Upper lobe of left lung (tissue), 4 donors: Measurements from ENCODE around the gene LACTBL1.

Experiments
- POLR2AphosphoS5 ChIP-seq, 2 donors: sonication (generic); formaldehyde crosslinking; IDR thresholded peaks; one replicate each; pipeline ENCODE4 v1.5.1; 2017; ENCODE audit warnings: antibody characterized with exemption in 2 of 2
- TF ChIP-seq, protein P1 (sequence below), 6 experiments: fragments of 450-650 bp in 4 of 6; fragments of 200-600 bp in 2 of 6; sonication (generic) in 2 of 6; IDR thresholded peaks; one replicate each; pipeline ENCODE4 v1.5.1; 2016 to 2019; ENCODE audit warnings: antibody characterized with exemption in 6 of 6

DNA sequence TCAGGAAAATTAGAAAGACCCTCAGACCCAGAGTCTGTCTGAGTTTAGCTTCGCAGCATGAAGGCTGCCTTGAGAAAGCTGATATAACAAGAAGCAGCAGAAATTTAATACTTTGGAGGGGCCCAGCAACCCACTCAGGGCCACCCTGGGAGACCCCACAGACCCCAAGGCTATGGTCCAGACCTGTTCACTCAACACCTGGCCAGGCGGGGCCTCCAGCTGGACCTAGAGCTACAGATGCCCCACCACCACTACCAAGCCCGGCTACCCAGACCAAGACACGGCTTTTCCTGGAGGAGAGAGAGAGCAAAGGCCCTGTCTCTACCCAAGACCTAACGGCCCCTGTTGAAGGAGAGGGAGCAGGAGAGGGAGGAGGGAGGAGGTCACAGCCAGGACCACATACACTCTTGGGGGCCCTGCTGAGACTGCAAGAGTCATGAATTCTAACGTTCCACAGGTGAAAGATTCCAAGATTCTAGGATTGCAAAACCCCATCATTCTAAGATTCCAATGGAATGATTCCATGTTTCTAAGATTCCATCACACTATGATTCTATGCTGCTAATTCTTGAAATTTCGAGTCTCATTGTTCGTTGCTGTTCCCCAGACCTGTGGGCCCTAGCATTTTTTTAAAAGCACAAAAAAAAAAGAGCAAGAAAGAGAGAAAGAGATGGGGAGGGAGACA lies 53.2 kb downstream of the LACTBL1 start:
- TF ChIP-seq, protein P1, sequence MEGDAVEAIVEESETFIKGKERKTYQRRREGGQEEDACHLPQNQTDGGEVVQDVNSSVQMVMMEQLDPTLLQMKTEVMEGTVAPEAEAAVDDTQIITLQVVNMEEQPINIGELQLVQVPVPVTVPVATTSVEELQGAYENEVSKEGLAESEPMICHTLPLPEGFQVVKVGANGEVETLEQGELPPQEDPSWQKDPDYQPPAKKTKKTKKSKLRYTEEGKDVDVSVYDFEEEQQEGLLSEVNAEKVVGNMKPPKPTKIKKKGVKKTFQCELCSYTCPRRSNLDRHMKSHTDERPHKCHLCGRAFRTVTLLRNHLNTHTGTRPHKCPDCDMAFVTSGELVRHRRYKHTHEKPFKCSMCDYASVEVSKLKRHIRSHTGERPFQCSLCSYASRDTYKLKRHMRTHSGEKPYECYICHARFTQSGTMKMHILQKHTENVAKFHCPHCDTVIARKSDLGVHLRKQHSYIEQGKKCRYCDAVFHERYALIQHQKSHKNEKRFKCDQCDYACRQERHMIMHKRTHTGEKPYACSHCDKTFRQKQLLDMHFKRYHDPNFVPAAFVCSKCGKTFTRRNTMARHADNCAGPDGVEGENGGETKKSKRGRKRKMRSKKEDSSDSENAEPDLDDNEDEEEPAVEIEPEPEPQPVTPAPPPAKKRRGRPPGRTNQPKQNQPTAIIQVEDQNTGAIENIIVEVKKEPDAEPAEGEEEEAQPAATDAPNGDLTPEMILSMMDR (IDR thresholded peaks at IDR 0.05), result no peak
- no peak for TF ChIP-seq POLR2AphosphoS5 (IDR thresholded peaks at IDR 0.05)
